SK-N-MC (cell line): ENCODE measurements around the gene SDK2.

Experiments
- DNase-seq: peaks from one replicate; pipeline ENCODE4 v3.0.0-alpha.2; 2011; ENCODE audit warnings: low read depth, low spot score
- H3K27ac ChIP-seq: fragments of 200-600 bp; sonication (generic); 2 replicates; pipeline ENCODE4 v1.5.1; 2016; ENCODE audit warnings: mixed run types
- H3K36me3 ChIP-seq: fragments of 200-600 bp; sonication (generic); 2 replicates; pipeline ENCODE4 v1.6.1; 2017; ENCODE audit warnings: antibody characterized with exemption, low read length, mixed read lengths; ENCODE audit not compliant: insufficient read depth
- H3K4me3 ChIP-seq: fragments of 200-600 bp; sonication (generic); 2 replicates; pipeline ENCODE4 v1.5.1; 2016
- H3K9ac ChIP-seq: fragments of 200-600 bp; sonication (generic); 2 replicates; pipeline ENCODE4 v1.8.0; 2017; ENCODE audit warnings: mixed run types, mixed read lengths; ENCODE audit not compliant: insufficient read length
- H3K9me3 ChIP-seq: fragments of 200-600 bp; sonication (generic); 2 replicates; pipeline ENCODE4 v1.6.1; 2017; ENCODE audit warnings: low read depth, mild to moderate bottlenecking, antibody characterized with exemption, low read length, moderate library complexity, mixed read lengths
- EZH2 ChIP-seq: fragments of 200-600 bp; sonication (generic); IDR thresholded peaks from one replicate; pipeline ENCODE4 v1.6.1; 2017; ENCODE audit warnings: antibody characterized with exemption
- FOXP2 ChIP-seq: optimal IDR thresholded peaks from 2 replicates; pipeline ENCODE3; 2011; ENCODE audit warnings: mild to moderate bottlenecking, moderate library complexity; ENCODE audit not compliant: insufficient read depth; ENCODE audit errors: extremely low read length, control extremely low read depth
- POLR2AphosphoS5 ChIP-seq: IDR thresholded peaks from 2 replicates; pipeline ENCODE4 v1.6.1; 2012; ENCODE audit warnings: mild to moderate bottlenecking, low read depth, low read length, borderline replicate concordance

The SDK2 gene

DNA sequence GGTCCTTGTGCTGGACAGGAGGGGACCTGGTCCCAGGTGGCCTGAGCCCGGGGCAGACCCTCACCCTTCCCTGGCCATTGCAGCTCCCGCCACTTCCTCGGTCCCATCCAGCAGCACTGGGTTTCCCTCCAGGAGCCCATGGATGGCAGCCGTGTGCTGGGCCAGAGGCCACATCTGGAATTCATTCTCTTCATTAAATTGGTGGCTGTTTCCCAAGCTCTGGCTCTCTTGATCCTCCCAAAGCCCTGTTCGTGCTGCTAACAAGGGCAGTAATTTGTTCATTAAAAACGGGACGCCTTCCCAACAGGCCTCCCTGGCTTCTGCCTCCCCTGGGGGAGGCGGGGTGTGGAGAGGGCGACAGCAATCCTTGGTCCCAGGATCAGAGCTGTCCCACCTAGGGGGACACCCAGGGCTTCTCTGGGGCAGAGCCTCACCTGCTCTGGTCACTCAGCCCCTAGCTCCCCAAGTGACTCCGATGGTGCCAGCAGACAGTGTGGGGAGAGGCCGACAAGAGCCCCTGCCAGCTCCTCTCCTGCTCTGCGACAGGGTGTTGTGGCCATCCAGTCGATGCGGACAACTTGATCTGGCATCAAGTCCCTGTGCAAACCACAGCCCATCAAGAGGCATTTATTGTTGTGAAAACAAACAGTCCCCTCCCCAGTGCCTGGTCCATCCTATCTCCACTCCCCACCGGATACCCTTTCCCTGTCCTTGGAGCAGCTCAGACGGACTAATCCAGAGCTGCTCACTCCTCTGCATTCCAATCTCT is 44.0 kb downstream of the SDK2 start:
- no peak for DNase-seq
- peak; percentile 34 for TF ChIP-seq EZH2
- TF ChIP-seq POLR2AphosphoS5: no peak
- no peak overlapping the region for H3K9ac ChIP-seq
- no peak overlapping the region for H3K4me3 ChIP-seq
- H3K27ac ChIP-seq: no peak overlapping the region
- H3K9me3 ChIP-seq: no peaks in the 10 kb centered on the region
- no peaks in the 10 kb centered on the region for H3K36me3 ChIP-seq

DNA sequence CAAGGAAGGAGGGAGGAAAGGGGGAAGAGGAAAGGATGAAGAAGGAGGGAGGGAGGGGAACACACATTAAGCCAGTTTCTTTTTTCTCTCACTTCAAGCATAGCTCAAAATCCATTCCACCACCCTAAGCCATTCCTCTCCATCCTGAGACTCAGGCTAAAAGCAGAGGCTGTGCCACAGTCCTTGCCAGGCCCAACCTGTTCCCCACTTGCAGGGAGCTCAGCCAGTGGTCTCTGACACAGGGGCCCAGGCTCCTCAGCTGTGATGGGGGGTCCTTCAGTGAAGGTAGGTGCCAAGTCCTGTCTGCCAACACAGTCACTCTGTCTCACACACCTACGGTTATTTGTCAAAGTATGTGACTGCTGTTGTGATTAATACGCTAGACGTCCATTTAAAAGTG is 44.6 kb downstream of the SDK2 start:
- H3K36me3 ChIP-seq: no peaks in the 10 kb centered on the region
- H3K4me3 ChIP-seq: no peak overlapping the region
- H3K9me3 ChIP-seq: no peaks in the 10 kb centered on the region
- no peak for TF ChIP-seq POLR2AphosphoS5
- TF ChIP-seq FOXP2: no peak
- no peak for TF ChIP-seq EZH2
- no peak for DNase-seq
- no peak overlapping the region for H3K27ac ChIP-seq
- H3K9ac ChIP-seq: no peak overlapping the region

DNA sequence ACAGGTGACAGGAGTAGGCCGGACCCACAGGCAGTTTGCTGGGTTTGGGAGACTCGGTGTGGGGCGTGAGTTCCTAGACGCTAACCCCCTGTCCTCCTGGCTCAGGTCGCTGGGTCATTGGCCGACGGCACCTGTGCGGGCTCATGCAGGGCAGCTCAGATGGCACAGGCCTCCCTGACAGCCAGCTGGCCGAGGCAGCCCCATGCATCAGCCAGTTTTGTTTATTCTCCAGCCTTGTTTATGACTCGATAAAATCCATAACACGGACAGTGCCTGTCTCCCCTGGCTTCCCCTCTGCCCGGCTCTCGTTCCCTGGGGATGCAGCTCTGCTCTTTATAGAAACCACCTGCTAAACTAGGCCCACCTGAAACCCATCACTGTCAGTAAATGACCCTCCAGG is 46.0 kb downstream of the SDK2 start:
- Histone ChIP-seq H3K9ac (no peak overlapping the region), H3K4me3 (no peak overlapping the region), H3K36me3 (no peaks in the 10 kb centered on the region), H3K9me3 (no peaks in the 10 kb centered on the region), H3K27ac (no peak overlapping the region)
- no peak for DNase-seq
- TF ChIP-seq FOXP2: no peak
- no peak for TF ChIP-seq EZH2
- TF ChIP-seq POLR2AphosphoS5: no peak

DNA sequence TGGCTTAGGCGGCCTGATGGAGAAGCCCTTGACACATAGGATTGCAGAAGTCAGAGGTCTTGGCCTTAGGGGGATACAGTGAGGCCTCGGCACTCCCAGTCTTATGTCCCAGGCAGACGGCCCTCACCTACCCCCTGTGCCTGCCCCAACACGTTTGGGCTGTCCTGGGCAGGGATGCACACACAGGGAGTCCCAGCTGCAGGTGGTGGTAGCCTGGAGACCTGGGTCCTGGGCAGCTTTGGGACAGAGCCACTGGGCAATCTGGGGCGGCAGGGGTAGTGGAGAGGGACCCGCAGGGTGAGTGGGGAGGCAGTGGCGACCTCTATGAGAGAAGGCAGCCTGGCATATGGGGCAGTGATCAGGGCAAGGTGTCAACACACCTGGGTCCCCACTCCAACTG is 48.3 kb downstream of the SDK2 start:
- TF ChIP-seq POLR2AphosphoS5 (no peak), FOXP2 (no peak), EZH2 (no peak)
- Histone ChIP-seq H3K27ac (no peak overlapping the region), H3K36me3 (no peaks in the 10 kb centered on the region), H3K4me3 (no peak overlapping the region), H3K9me3 (no peaks in the 10 kb centered on the region), H3K9ac (no peak overlapping the region)
- no peak for DNase-seq

DNA sequence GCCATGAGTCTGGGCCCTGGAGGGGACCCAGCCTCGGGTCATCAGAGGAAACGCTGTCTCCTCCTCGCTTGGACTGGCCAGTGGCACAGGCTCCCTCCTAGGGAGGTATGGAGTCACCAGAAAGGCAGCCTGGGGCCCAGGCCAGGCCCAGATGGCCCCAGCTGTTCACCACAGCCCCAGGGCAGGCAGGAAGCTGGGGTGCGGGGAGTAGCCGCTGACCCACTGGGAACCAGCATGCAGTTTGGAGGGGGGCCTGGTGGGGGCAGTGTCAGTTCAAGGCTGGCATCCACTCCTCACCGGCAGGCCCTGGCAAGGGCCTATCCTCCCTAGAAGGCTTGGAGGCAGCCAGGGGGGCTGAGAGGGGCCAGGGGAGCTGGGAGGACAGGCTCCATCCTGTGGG is 48.8 kb downstream of the SDK2 start:
- Histone ChIP-seq H3K27ac (no peak overlapping the region), H3K36me3 (no peaks in the 10 kb centered on the region), H3K9me3 (no peaks in the 10 kb centered on the region), H3K9ac (no peak overlapping the region), H3K4me3 (no peak overlapping the region)
- TF ChIP-seq EZH2 (no peak), FOXP2 (no peak)
- no peak for DNase-seq

DNA sequence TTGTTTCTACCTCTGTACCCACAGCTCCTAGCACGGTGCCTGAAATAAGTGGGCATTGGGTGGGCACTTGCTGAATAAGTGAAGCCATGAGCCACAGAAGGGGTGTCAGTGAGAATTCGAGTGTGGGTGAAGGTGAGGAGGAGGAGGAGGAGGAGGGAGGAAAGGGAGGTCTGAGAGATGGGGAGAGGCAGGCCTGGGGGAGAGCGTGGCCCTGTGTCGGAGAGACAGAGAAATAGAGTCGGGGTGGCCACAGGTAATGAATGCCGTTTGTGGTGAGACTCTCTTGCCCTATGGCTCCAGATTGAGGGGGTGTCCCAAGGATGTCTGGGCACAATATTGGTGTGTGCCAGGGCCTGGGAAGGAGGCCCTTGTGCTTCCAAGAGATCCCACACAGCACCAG is 49.2 kb downstream of the SDK2 start:
- Histone ChIP-seq H3K4me3 (no peak overlapping the region), H3K9ac (no peak overlapping the region), H3K36me3 (no peaks in the 10 kb centered on the region), H3K27ac (no peak overlapping the region), H3K9me3 (no peaks in the 10 kb centered on the region)
- no peak for DNase-seq
- no peak for TF ChIP-seq FOXP2
- TF ChIP-seq POLR2AphosphoS5: no peak
- TF ChIP-seq EZH2: no peak

DNA sequence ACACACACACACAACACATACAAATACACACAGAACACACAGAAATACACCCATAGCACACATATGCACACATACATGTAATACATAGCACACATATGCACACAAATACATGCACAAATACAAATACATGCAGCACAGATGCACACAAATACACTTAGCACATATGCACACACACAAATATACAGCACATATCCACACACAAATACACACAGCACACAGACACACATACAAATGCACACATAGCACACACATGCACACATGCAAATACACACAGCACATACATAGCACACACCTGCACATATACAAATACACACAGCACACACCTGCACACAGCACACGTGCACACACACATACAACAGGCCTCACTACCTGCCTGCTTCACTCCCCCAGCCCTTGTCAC is 49.6 kb downstream of the SDK2 start:
- H3K4me3 ChIP-seq: no peak overlapping the region
- no peaks in the 10 kb centered on the region for H3K9me3 ChIP-seq
- no peak overlapping the region for H3K27ac ChIP-seq
- H3K9ac ChIP-seq: no peak overlapping the region
- no peak for DNase-seq
- no peaks in the 10 kb centered on the region for H3K36me3 ChIP-seq
- TF ChIP-seq POLR2AphosphoS5: no peak
- no peak for TF ChIP-seq FOXP2
- TF ChIP-seq EZH2: no peak

DNA sequence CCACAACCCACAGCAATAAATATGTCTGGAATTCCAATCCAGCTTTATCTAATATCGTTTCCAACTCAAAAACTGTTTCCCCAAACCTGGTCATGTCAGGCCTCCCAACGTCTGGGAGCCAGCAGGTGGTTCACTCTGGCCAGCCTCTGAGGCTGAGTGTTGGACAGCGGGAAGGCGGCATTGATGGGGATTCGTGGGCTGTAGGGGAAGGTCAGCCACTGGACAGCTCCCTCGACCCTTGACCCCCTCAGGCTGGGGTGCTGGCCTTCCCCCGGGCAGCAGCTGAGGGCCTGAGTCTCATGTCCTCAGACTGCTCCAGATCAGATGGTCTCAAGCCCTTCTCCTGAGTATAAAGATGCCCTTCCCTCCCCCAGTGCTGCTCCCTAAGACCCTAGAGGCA is 50.2 kb downstream of the SDK2 start:
- H3K36me3 ChIP-seq: no peaks in the 10 kb centered on the region
- no peak for TF ChIP-seq POLR2AphosphoS5
- no peak for TF ChIP-seq FOXP2
- no peak for TF ChIP-seq EZH2
- no peak overlapping the region for H3K4me3 ChIP-seq
- H3K9me3 ChIP-seq: no peaks in the 10 kb centered on the region
- no peak overlapping the region for H3K27ac ChIP-seq
- no peak overlapping the region for H3K9ac ChIP-seq
- DNase-seq: no peak

DNA sequence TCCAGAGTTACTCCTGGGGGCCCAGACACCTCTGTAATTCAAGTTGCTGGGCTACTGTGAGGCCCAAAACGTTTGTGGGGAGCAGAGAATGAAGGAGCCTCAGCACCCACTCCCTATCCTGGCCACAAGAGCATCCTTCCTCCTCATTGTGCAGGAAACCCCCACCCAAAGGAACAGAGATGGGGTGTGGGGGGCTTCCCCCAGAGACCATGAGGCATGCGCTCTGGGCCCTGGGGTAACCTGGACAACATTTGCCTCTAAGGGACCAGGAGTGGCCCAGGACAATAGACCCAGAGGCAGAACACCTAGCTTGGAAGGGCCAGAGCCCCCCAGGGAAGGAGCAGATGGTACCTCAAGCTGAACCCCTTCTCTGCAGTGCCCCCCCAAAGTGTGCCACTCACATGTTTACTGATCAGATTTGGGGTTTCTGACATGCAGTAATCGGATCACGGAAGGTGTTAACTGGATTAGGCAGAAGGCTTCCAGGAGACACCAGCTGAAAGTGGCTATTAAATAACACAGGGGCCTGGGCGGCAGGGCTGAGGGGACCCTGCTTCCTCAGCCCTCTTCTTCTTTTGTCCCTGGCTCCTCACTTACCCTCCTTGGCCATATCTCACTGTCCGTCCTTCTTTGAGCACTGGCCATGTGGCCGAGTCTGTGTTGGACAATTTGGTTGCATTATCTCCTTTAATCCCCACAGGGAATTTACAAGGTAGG is 50.8 kb downstream of the SDK2 start:
- no peak for DNase-seq
- H3K4me3 ChIP-seq: no peak overlapping the region
- TF ChIP-seq EZH2 (no peak), POLR2AphosphoS5 (no peak), FOXP2 (no peak)
- H3K27ac ChIP-seq: no peak overlapping the region
- H3K9me3 ChIP-seq: no peaks in the 10 kb centered on the region
- H3K36me3 ChIP-seq: no peaks in the 10 kb centered on the region
- no peak overlapping the region for H3K9ac ChIP-seq
